Chondrocyte (in vitro differentiated cells): ENCODE data around the gene WDR59. TPM values are rescaled to one million over a fixed set of nuclear protein-coding genes. Genes with fewer than 3 reads are reported as not detected.

Source experiments
- DNase-seq: peaks from one replicate; pipeline ENCODE4 v3.0.0; 2021; ENCODE audit warnings: mixed read lengths, low spot score
- H3K27ac Mint-ChIP-seq: one replicate; pipeline ENCODE4 v1.8.0; 2021; ENCODE audit warnings: mild to moderate bottlenecking, moderate library complexity, mixed read lengths; ENCODE audit not compliant: unreplicated experiment
- H3K27me3 Mint-ChIP-seq: 2 replicates; pipeline ENCODE4 v1.8.0; 2021; ENCODE audit warnings: low read depth, mixed read lengths
- H3K36me3 Mint-ChIP-seq: 2 replicates; pipeline ENCODE4 v1.8.0; 2021; ENCODE audit warnings: low read depth, mixed read lengths
- H3K4me1 Mint-ChIP-seq: 2 replicates; pipeline ENCODE4 v1.8.0; 2021; ENCODE audit warnings: low read depth, mild to moderate bottlenecking, mixed read lengths
- H3K4me3 Mint-ChIP-seq: one replicate; pipeline ENCODE4 v1.8.0; 2021; ENCODE audit warnings: mild to moderate bottlenecking, moderate library complexity, mixed read lengths; ENCODE audit not compliant: unreplicated experiment
- H3K9me3 Mint-ChIP-seq: 2 replicates; pipeline ENCODE4 v1.8.0; 2021; ENCODE audit warnings: low read depth, mixed read lengths
- CTCF ChIP-seq: fragments of 200-600 bp; sonication (generic); IDR thresholded peaks from 2 replicates; pipeline ENCODE4 v1.5.0; 2021; ENCODE audit warnings: antibody characterized with exemption, mild to moderate bottlenecking, moderate library complexity
- total RNA-seq: library from RNA; stranded (reverse); gene quantifications from 3 replicates; pipeline ENCODE4 v1.2.1, GENCODE V29; 2021

The WDR59 gene
- total RNA-seq, 1 donor from 2014 or later: 36.8 TPM

- DNase-seq: no peak
- H3K27ac Mint-ChIP-seq: peak overlapping the region; percentile 84
- no peaks in the 10 kb centered on the region for H3K27me3 Mint-ChIP-seq
- no peaks in the 10 kb centered on the region for H3K9me3 Mint-ChIP-seq
- no peak for TF ChIP-seq CTCF
- H3K36me3 Mint-ChIP-seq: no peaks in the 10 kb centered on the region
- no peak overlapping the region for H3K4me3 Mint-ChIP-seq
- H3K4me1 Mint-ChIP-seq: peaks cover 26% of the 10 kb centered on the region
Observed at GRCh38 chr16:75011634-75012307, 26.8 kb upstream of the WDR59 start.

GRCh38 chr16:75010427-75010826, 25.5 kb upstream of the WDR59 start:
- no peak overlapping the region for H3K27ac Mint-ChIP-seq
- H3K9me3 Mint-ChIP-seq: no peaks in the 10 kb centered on the region

GRCh38 chr16:75007443-75007842, 22.5 kb upstream of the WDR59 start:
- Mint-ChIP-seq H3K9me3 (no peaks in the 10 kb centered on the region), H3K27ac (no peak overlapping the region), H3K4me3 (no peak overlapping the region), H3K27me3 (no peaks in the 10 kb centered on the region), H3K4me1 (peaks cover 21% of the 10 kb centered on the region), H3K36me3 (no peaks in the 10 kb centered on the region)
- DNase-seq: no peak
- no peak for TF ChIP-seq CTCF

More at GRCh38 chr16:75010427-75010826, 25.5 kb upstream of the WDR59 start:
- Mint-ChIP-seq H3K36me3 (no peaks in the 10 kb centered on the region), H3K27me3 (no peaks in the 10 kb centered on the region), H3K4me3 (no peak overlapping the region), H3K4me1 (peaks cover 26% of the 10 kb centered on the region)
- no peak for TF ChIP-seq CTCF
- DNase-seq: no peak

- Mint-ChIP-seq H3K27me3 (no peaks in the 10 kb centered on the region), H3K4me1 (peaks cover 16% of the 10 kb centered on the region), H3K9me3 (no peaks in the 10 kb centered on the region), H3K36me3 (no peaks in the 10 kb centered on the region), H3K4me3 (no peak overlapping the region), H3K27ac (no peak overlapping the region)
- TF ChIP-seq CTCF: no peak
- DNase-seq: no peak
Observed at GRCh38 chr16:75005697-75006096, 20.8 kb upstream of the WDR59 start.

- H3K27me3 Mint-ChIP-seq: no peaks in the 10 kb centered on the region
- no peaks in the 10 kb centered on the region for H3K36me3 Mint-ChIP-seq
- H3K27ac Mint-ChIP-seq: no peak overlapping the region
- no peak for DNase-seq
- H3K4me3 Mint-ChIP-seq: no peak overlapping the region
- TF ChIP-seq CTCF: no peak
- peaks cover 21% of the 10 kb centered on the region for H3K4me1 Mint-ChIP-seq
- no peaks in the 10 kb centered on the region for H3K9me3 Mint-ChIP-seq
Observed at GRCh38 chr16:75004460-75004859, 19.5 kb upstream of the WDR59 start.
